ENCODE measurements around the gene BRMS1.

The BRMS1 gene

DNA sequence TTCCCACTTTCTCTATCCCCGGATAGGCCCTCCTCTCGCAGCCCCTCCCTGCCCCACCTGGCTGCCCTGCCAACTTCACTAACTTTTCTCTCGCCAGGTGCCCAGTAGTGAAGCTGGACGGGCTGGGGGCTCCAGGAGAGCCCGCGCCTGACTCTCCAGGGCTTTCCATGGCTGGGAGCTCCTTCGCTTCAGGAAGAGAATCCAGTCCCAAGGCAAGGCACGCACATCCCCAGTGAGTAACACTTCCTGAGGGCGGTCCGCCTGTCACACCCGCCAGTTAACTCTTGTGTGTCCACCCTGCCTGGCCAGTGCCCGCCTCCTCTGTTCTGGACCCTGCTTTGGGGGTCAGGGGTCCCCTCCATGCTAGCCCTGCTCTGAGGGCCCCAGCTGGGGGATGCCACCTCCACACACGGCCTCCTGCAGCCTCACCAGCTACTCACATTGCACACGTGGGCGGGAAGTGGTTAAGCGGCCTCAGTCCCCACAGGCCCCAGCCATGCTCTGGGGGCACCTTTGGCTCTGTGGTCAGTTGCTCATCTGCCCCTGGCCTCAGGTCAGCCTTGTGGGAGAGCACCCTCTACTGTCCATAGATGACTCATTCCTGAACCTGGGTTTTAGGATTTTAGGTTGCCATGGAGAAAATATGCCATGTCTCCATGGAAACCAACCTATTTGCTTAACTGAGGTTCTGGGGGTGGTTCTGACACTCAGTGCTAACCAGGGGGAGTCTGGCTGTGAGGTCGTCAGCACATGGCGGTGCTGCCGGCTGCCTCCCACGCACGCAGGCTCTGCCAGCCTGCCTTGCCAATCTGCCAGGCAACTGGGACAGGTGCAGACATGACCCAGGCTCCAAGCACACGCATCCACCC, 8.4 kb downstream of the BRMS1 start, which contains the start of gene RIN1:
Gene RIN1 (minus strand): TSS at position 201 of the 869 bp plus-strand sequence. CDS start 32 bp downstream, at position 169.
- peak; percentile 97 for DNase-seq (ENCODE audit: low read depth)

DNA sequence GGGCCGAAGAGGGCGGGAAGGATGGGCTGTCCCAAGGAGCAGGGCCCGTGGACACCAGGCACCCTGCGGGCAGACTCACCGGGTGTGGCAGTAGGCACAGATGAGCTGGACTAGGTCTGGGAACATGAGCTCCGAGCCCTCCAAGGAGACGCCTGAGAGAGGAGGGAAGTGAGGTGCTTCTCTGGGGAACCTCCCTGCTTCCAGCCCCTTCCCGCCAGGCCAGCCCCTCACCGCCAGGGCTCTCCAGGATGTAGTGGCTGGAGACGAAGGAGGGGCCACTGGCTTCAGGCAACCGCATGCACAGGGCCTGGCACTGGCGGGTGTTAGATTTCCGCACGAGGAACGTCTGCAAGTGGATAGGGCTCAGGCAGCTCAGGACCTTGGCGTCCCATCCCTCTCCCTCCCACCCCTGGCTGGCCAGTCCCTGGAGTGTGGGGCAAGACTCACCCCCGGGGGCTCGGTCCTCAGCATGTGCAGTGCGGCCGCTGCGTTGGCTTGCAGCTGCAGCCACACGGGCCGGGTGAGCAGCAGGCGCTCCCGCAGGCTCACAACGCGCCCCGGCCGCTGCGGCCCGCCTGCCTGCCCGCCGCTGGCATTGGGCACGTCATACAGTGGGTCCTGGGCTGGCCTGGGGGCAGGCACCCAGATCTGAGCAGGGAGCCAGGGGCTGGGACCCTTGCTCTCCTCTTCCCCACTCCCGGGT, 9.2 kb downstream of the BRMS1 start:
- DNase-seq (ENCODE audit: low read depth) = no peak

DNA sequence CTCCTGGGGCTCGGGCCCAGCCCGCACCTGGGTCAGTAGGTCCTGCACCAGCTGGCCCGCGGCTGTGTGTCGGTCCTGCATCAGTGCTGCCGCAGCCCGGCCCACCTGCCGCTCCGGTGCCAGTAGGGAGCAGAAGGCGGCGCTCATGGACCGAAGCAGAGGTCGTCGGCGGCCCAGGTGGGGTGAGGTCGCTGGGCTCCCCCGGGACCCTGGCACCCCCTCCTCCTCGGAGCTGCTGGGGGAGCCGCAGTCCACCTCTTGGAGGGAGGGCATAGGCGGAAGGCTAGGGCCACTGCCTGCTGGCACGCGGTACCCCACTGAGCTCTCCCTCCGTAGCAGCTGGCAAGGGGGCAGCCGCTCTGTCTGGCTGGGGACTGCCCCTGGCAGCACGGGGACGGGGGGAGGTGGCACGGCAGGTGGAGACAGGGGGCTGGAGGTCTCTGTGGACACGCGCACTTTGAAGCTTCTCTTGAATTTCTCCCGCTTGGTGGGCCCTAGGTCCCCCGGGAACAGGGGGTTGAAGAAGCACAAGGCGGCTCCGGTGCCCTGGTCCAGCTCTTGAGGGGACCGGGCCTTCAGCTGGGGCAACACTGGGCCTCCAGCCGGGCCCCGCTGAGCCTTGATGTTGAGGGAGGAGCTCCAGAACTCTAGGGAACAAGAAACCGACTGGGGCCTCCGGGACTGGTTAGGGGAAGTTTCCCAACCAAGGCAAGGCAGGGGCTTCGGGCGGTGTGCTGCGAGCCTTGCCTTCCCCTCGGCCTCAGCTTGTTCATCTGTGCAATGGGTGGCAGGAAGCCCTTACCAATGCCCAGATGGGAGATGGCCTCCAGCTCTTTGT, 10.1 kb downstream of the BRMS1 start:
- DNase-seq (ENCODE audit: low read depth) = no peak

DNA sequence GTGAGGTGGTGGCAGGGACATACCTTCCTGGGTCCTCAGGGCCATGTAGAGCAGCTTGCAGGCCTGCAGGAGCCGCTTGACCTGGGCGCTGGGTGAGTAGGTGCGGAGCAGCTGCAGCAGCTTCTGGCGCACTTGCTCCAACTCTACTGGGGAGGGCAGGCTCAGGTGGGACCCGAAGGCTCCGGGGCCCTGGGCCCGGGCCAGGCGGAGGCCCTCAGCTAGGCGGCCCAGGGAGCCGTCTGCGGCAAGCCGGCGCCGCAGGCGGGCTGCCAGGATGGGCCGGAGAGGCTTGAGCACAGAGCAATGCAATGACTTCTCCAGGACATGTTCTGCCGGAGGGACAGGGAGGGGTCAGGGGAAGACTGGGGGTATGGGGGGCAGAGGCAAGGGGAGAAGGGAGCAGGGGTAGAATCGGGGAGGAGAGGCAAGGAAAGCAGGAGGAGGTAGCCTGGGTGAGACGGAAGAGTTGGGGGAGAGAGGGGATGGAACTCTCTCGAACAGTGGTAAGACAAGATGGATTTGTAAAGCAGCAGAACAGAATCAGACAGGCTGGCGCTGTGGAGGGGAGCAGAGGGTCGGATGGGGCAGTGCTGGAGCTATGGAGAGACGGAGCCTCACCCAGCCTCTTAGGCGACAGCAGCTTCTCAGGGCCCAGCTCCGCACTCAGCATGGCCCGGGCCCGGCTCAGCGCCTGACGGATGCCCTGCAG, 10.9 kb downstream of the BRMS1 start:
- no peak for DNase-seq (ENCODE audit: low read depth)

DNA sequence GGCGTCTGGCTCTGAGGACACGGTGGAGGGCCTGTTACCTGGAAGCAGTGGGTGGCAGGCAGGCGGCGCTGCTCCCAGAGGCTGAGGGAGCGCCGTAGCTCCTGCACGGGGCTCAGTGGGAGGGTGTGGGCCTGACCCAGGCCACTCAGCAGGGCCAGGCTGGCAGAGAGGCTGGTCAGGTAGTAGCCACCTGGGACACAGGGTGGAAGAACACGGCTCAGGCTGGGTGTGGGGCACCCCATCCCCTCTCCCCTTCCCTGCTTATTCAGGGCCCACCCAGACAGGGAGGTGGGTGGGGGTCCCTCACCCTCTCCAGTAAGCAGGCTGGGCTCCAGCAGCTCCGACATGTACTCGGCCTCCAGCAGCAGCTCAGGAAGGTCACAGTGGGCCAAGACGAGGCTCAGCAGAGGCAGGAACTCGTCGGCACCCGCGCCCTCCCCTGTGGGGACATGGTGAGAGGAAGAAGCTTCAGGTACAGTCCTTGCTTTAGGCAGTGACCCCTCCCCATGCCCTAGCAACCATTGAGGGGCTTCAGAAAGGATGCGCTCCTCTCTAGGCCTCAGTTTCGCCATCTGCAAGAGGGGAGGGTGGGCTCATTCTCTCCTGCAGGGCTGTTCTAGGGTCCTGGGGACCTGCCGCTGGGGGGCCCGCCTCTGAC, 11.6 kb downstream of the BRMS1 start:
- DNase-seq (ENCODE audit: low read depth) = no peak

DNA sequence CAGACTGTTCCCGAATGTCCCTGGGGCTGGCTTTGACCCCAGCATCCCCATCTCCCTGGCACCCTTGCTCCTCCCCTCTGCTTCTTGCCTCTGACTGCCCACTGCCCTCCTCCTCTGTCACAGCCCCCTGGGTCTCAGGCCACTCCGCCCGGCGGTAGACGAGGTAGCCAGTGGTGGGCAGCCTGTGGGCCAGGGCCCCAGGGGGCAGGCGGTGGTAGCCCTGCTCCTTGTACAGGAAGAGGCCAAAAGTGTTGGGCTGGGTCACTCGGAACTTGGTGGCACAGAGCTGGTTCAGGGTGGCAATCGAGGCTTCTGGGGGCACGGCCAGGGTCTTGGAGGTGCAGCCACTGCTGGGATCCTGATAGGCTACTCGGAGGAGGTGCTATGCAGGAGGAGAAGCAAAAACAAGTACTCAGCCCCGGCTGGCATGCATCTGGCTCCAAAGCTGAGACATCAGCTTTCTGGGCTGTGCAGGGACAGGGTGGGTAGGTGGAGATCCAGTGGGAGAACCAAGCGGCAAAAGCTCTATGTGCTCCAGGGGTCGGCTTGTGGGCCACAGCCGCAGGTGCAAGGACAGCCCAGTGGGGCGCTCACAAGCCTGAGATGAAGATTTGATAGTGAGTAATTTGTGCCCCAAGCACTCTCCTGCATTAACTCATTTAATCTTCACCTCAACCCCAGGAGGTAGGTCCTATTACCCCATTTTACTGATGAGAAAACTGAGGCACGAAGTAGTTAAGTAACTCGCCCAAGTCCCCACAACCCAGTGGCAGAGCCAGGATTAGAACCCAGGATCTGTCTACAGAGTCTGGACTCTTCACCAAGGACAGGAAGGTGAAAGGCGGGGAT, 12.3 kb downstream of the BRMS1 start:
- no peak for DNase-seq (ENCODE audit: low read depth)

DNA sequence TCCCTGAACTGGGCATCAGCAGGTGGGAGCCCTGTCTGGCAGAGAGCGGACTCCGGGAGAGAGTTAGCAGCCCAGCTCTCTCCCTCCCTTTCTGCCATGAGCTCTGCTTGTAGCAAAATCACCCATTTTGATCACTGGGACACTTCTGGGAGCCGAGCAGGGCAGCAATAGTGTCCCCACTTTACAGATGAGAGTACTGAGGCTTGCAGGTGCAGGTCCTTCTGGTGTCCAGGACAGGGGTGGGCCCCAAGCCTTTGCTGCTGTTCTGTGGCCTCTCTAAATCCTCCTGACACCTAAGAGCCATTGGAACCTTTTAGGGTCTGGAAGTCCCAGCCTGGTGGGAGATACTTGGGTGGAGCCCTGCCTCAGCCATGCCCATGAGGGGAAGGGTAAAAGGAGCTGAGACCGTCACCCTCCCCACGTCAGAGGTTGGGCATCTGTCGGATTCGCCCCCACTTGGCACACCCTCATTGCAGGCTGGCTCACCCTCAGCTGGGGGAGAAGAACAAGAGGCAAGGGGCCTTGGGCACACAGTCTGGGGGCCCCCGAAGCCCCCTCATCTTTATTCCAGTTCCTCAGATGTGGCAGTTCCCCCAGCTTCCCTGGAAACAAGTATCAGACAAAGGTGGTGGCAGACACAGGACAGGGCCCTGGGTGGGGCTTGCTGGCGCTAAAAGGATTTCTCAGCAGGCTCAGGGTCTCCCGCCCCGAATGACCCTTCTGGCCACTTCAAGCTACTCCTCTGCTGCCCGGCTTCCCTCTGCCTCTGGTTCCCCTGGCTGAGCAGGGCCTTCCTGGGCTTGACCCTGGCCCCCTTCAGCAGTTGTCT, 13.1 kb downstream of the BRMS1 start:
- no peak for DNase-seq (ENCODE audit: low read depth)

DNA sequence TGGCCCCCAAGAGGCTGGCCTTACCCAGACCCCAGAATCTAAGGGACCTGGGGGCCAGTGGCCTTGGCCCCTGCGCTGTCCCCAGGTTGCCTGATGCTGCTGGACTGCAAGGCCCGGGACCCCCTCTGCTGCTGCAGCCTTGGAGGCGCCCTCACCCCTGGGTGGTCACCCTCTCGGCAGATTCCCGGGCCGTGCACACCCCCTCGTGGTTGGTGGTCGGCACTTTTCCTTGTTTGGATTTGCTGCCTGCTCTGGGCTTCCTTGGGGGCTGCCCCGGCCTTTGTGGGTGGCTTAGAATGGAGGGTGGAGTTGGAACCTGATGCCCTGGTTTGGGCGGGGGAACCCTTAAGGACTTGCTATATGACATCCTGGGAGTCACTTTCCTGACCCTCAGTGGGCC, 14.0 kb downstream of the BRMS1 start:
- no peak for DNase-seq (ENCODE audit: low read depth)

DNA sequence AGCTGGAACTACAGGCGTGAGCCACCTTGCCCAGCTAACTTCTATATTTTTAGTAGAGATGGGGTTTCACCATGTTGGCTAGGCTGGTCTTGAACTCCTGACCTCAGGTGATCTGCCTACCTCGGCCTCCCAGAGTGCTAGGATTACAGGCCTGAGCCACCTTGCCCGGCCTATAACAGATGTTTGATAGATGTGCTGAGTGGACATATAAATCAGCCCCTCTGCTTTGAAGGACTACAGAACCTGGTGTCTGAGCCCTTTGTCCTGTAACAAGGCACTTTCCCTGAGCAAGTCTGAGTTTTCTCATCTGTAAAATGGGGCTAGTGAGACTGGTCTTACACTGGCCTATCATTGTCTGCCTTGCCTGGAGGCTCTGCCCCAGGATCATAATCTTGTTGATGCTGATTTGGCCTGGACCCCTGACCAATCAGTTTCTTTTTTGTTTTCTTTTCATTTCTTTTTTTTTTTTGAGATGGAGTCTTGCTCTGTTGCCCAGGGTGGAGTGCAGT, 15.7 kb downstream of the BRMS1 start:
- DNase-seq (ENCODE audit: low read depth) = no peak

DNA sequence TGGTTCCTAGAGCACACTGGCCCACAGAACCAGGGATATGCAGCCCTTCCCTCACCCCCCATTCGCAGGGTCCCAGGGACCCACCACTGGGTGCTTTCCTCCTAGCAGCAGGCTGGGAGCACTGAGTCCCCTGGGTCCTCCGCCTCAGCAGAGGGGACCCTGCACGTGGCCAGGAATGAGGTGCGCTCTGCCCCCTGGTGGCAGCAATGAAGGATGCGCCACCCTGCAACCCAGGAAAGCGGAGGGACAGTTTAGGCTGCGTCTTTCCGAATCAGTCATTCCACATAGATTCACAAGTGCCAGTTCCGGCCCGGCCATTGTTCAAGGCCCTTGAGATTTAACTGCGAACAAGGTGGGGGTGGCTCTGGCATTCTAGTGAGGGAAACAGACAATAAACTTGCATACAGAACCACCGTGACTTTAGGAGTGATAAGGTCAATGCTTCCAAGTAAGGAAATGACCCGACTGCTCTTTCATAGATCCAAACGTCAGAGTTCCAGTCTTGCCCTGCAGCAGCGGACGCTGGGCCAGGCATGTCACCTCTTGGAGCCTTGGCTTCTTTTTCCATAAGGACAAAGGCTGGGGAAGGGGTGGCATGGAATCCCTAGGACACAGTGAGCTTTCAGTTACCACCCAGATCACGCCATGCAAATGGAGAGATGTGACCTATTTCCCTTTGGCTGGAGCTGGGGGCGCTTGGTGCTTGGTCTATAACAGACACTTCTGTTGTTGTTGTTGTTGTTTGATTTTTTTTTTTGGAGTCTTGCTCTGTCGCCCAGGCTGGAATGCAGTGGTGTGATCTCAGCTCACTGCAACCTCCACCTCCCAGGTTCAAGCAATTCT, 16.4 kb downstream of the BRMS1 start:
- DNase-seq (ENCODE audit: low read depth) = peak; percentile 63

DNA sequence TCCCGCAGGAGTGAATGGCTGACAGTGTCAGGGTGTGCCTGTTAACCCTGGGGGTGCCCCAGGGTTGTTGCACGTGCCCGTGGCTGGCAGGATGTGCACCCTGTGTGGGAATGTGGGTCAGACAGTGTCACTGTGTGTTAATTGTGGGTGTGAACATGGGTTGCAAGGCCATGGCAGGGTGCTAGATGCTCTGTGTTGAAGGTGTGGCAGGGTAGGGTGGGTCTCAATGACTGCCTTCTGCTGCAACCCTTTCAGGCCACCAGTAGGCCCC, 16.9 kb downstream of the BRMS1 start:
- DNase-seq (ENCODE audit: low read depth) = no peak

DNA sequence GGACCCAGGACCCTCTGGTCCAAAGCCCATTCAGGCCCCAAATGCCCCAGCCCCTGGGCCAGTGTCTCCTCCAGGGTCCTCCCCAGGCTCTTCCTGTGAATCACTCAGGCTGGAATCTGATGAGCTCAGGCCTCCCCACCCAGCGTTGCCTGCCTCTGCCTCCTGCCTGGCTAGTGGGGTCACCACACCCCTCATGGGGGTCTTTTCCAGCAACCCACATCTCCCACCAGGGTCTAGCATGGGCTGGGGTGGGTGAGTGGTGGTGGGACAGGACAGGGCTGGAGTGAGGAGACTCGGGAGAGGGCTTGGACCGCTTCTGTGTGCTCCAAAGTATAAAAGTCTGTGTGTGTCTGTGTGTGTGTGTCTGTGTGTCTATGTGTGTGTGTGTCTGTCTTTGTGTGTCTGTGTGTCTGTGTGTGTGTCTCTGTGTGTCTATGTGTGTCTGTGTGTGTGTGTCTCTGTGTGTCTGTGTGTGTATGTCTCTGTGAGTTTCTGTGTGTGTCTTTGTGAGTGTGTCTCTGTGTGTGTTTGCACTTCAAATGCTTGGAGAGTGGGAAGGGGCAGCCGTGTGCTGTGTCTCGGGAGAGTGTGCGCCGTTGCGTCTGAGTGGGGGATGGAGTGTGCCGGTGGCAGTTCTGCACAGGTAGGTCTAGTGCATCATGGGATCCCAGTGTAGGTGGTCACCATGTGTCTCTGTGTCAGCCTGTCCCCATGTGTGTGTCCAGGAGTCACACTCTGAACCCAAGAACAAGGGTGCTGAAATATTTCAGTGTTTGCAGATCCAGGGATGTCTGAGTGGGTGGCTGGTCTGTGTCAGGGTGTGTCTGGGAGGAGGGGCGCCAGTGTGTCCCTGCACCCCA, 17.5 kb downstream of the BRMS1 start:
- peak; percentile 61 for DNase-seq (ENCODE audit: low read depth)

DNA sequence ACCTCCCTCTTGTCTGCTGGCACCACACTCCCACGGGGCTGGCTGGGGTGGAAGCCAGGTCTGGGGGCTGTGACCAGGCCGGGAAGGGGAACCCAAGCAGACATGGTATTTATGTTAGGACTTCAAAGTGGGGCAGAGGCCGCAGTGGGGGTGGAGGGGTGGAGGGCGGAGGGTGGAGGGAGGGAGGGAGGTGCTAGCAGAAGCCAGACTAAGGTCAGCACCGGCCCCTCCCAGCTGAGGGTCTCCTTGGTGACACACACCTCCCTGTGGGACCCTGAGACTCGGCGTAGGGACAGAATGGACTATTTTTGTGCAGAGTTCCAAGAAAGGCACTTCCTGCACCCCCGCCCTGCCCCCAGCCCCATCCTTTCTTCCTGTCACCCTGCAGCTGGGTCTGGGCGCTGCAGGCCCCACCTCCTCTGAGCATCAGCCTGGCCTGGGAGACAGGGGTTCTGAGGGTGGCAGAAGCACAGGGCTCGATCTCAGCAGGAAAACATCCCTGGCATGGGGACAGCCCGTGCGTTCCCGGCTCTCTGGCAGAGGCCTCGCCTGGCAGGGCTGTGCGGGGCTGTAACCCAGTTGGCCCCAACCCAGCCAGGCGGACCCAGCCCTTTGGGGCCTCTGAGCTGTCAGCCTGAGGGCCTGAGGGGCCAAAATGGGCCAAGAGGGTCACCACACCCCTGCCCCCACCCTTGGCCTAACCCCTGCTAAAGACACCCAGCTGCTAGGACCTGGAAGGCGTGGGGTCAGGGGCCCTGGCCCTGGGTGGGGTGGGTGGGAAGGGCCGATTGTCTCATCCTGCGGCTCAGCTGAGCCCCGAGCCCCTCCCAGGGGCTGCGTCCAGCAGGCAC, 18.4 kb downstream of the BRMS1 start:
- no peak for DNase-seq (ENCODE audit: low read depth)

DNA sequence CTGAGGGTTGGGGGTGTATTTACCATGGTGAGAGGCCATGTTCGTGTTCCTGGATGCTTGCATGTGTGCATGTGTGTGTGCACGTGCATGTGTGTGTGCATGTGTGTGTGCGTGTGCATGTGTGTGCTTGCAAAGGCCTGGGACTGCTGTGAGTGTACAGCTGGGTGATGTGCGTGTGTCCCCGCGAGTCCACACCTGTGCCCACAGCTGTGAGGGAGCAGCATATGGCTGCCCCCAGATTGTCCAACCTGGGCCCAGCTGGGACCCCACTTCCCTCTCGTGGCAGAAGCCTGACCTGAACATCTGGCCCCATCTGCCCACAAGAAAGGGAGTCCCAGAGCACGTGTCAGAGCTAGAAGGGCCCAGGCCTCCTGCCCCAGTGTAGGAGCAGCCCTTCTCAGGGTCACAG, 19.6 kb downstream of the BRMS1 start:
- DNase-seq (ENCODE audit: low read depth) = no peak

DNA sequence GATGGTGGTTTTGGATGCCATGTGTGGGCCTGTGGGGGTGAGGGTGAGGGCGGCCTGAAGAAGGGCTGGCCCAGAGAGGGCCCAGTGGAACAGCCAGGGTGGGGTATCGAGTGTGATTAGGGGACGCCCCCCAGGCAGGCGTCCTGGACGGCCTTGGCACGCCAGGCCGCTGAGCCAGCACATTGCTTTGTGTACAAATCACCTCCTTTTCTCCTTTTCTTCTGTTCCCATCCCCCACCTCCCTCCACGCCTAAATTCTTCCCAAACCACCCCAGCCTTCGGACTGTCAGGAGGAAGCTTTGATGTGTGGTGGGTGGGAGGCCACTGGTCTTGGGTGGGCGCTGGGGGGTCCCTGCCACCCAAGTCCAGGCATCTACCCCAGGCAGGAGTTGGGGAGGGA, 20.2 kb downstream of the BRMS1 start:
- DNase-seq (ENCODE audit: low read depth) = no peak

DNA sequence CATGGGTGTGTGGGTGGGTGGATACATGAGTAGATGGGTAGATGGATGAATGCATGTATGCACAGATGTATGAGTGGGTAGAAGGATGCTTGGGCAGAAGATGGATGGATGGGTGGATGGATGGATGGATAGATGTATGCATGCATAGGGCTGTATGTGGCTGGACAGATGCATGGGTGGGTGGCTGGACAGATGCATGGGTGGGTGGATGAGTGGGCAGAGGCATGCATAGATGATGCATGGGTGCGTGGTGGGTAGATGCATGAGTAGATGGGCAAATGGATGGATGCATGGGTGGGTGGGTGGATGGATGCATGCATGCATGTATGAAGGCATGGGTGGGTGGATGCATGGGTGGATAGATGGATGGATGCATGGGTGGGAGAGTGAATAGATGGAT, 21.2 kb downstream of the BRMS1 start:
- no peak for DNase-seq (ENCODE audit: low read depth)

Measured in HS-5 (cell line).